Panc1 (cell line): ENCODE data around the gene TMEM200B. TPM values are rescaled to one million over a fixed set of nuclear protein-coding genes. Genes with fewer than 3 reads are reported as not detected.

Experiments
- ATAC-seq: fragments of 200-7000 bp; cut with Tn5 transposase; 2 replicates; pipeline ENCODE4 v1.9.1; 2020; ENCODE audit warnings: mild to moderate bottlenecking, moderate library complexity
- BruUV-seq: library from RNA; stranded (reverse); fragments of 400-500 nt; replicated peaks from 2 replicates; lab custom pipeline; 2021; lab: Mats Ljungman, UMichigan
- CTCF ChIA-PET: fragments of 300-600 bp; sonication (Branson Sonifier 250); formaldehyde crosslinking; loops from one replicate; lab custom pipeline; 2022; ENCODE audit warnings: antibody characterized with exemption; lab: Charles Lee
- POLR2A ChIA-PET: fragments of 300-600 bp; sonication (Branson Sonifier 250); formaldehyde crosslinking; loops from one replicate; lab custom pipeline; 2022; ENCODE audit warnings: antibody characterized with exemption; lab: Charles Lee
- DNase-seq: peaks from one replicate; pipeline ENCODE4 v3.0.0-alpha.2; 2010; ENCODE audit warnings: low read depth, low spot score
- H3K27ac ChIP-seq: 2 replicates; pipeline ENCODE4 v1.5.1; 2011; ENCODE audit warnings: mild to moderate bottlenecking, low read length, inconsistent platforms
- H3K27me3 ChIP-seq: fragments of 200-500 bp; sonication (Bioruptor generic); 2 replicates; pipeline ENCODE4 v1.6.0; 2014; ENCODE audit warnings: low read length, inconsistent platforms; ENCODE audit not compliant: control insufficient read depth, insufficient read depth
- H3K36me3 ChIP-seq: fragments of 200-500 bp; sonication (Bioruptor generic); 2 replicates; pipeline ENCODE4 v1.5.1; 2014; ENCODE audit warnings: inconsistent platforms, mild to moderate bottlenecking, low read length, moderate library complexity; ENCODE audit not compliant: control insufficient read depth, insufficient read depth
- H3K4me1 ChIP-seq: 2 replicates; pipeline ENCODE4 v1.5.1; 2011; ENCODE audit warnings: inconsistent platforms, mild to moderate bottlenecking, low read length, moderate library complexity; ENCODE audit not compliant: control insufficient read depth, insufficient read depth
- H3K4me3 ChIP-seq, 2 experiments: 2 replicates each; pipeline ENCODE4 v1.5.1; 2011 to 2012; ENCODE audit warnings: low read depth in 2 of 2, low read length in 2 of 2, mild to moderate bottlenecking in 2 of 2, inconsistent platforms in 1 of 2, moderate library complexity in 1 of 2
- H3K9me3 ChIP-seq: fragments of 200-500 bp; sonication (Bioruptor generic); 2 replicates; pipeline ENCODE4 v1.5.1; 2014; ENCODE audit warnings: low read depth, mild to moderate bottlenecking, inconsistent platforms, low read length, moderate library complexity; ENCODE audit not compliant: control insufficient read depth, insufficient read depth
- CTCF ChIP-seq: fragments of 450-650 bp; IDR thresholded peaks from 2 replicates; pipeline ENCODE4 v1.5.1; 2017; ENCODE audit warnings: mild to moderate bottlenecking
- POLR2AphosphoS5 ChIP-seq: IDR thresholded peaks from 2 replicates; pipeline ENCODE4 v1.6.1; 2012; ENCODE audit warnings: mild to moderate bottlenecking, low read depth, low read length, moderate library complexity
- REST ChIP-seq, 2 experiments: IDR thresholded peaks; 2 replicates each; pipeline ENCODE4 v1.6.1; 2011 to 2012; ENCODE audit warnings: low read depth in 2 of 2, control low read depth in 1 of 2, low read length in 1 of 2, mild to moderate bottlenecking in 1 of 2, moderate library complexity in 1 of 2; ENCODE audit not compliant: insufficient read depth in 1 of 2
- SIN3A ChIP-seq: IDR thresholded peaks from 2 replicates; pipeline ENCODE4 v1.6.1; 2012; ENCODE audit warnings: low read depth, mild to moderate bottlenecking, low read length, moderate library complexity, borderline replicate concordance; ENCODE audit not compliant: insufficient read depth
- TCF7L2 ChIP-seq: IDR thresholded peaks from 2 replicates; pipeline ENCODE4 v1.6.1; 2011; ENCODE audit warnings: mild to moderate bottlenecking, low read depth, low read length, inconsistent platforms
- in situ Hi-C: cut with HindIII; loops from 2 replicates; pipeline ENCODE4 v1.10.0; 2016; ENCODE audit warnings: low sequenced_read_pairs, low pct_unique_long_range_greater_than_20kb
- intact Hi-C: fragments of 100-400 bp; cut with micrococcal nuclease; formaldehyde crosslinking; loops from one replicate; pipeline ENCODE4 v1.10.0; 2022; ENCODE audit not compliant: unreplicated experiment
- total RNA-seq: library from RNA; stranded (reverse); gene quantifications from one replicate; pipeline ENCODE4 v1.2.1, GENCODE V29; 2021; ENCODE audit not compliant: unreplicated experiment

Gene TMEM200B
- total RNA-seq, 1 experiment from 2014 or later: 2.1 TPM

DNA sequence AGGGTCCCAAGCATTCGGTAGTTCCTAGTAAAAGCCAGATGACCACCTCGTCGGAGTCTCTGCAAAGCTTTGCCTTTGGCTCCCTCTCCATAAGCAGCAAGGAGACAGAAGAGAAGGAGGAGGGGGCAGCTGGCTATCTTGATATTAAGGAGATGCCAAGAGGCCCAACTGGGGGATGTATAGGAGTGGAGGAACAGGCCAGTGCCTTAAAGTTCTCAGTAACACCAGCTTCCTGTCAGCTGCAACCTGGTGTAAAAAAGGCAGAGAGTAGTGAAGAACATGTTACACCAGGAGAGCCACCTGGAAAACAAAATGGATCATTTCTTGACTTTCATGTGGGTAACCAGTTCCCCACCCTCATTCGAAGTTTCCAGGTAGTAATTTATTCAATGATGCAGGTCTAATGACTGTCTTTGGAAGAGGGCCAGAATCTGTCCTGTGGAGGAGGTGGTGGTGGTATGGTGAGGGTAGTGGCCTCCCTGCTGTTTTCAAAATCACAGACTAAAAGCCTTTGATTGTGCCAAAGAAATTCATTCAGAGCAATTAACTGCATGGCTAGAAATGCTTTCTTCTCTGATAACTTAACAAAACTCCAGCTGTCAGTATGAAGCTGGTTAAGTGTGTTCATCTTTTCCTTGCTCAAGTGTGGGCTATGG lies 27.3 kb downstream of the TMEM200B start:
- no peak for ATAC-seq
- no TSS peak for BruUV-seq
- Histone ChIP-seq H3K27me3 (no peaks in the 10 kb centered on the region), H3K4me1 (no peaks in the 10 kb centered on the region), H3K36me3 (no peaks in the 10 kb centered on the region), H3K4me3 (no peak overlapping the region), H3K27ac (no peak overlapping the region), H3K9me3 (no peaks in the 10 kb centered on the region)
- DNase-seq: no peak
- ChIA-PET CTCF (no interaction called here), POLR2A (no interaction called here)
- no peak for TF ChIP-seq CTCF
- TF ChIP-seq REST (IDR thresholded peaks at IDR 0.05; ENCODE audit: insufficient read depth in 1 of 2, low read depth in 2 of 2, low read length in 1 of 2): no peak
- no peak for TF ChIP-seq SIN3A
- TF ChIP-seq POLR2AphosphoS5: no peak
- TF ChIP-seq TCF7L2: no peak
- intact Hi-C loops: no loop called here
- in situ Hi-C loops: no loop called here

GRCh38 chr1:29094954-29095353 lies 28.7 kb downstream of the TMEM200B start:
- H3K36me3 ChIP-seq: no peaks in the 10 kb centered on the region
- H3K27ac ChIP-seq: no peak overlapping the region
- H3K4me1 ChIP-seq: no peaks in the 10 kb centered on the region
- in situ Hi-C loops: no loop called here
- ChIA-PET POLR2A (no interaction called here), CTCF (interaction anchor here (0.6 kb wide), 1 partner anchor 13 kb away, joined by 14 read pairs; no protein-coding TSS in a partner anchor)
- DNase-seq (no peak), ATAC-seq (no peak)
- H3K4me3 ChIP-seq: no peak overlapping the region
- intact Hi-C loops: no loop called here
- H3K9me3 ChIP-seq: no peaks in the 10 kb centered on the region
- H3K27me3 ChIP-seq: no peaks in the 10 kb centered on the region
- BruUV-seq: no TSS peak
- TF ChIP-seq REST (IDR thresholded peaks at IDR 0.05; ENCODE audit: insufficient read depth in 1 of 2, low read depth in 2 of 2, low read length in 1 of 2): no peak
- no peak for TF ChIP-seq SIN3A
- TF ChIP-seq CTCF: no peak
- TF ChIP-seq POLR2AphosphoS5: no peak
- TF ChIP-seq TCF7L2: no peak
